Measurements from ENCODE around the gene CAMK1G. TPM values are rescaled to one million over a fixed set of nuclear protein-coding genes. Genes with fewer than 3 reads are reported as not detected.

Gene CAMK1G
- total and polyA plus RNA-seq, 9 of the 15 experiments (the other 6 are each of a cell fraction or from before 2014, with no cell fraction given): not detected

- Histone ChIP-seq H3K36me3 (ENCODE audit: control insufficient read depth, insufficient read depth, low read length) (no peaks in the 10 kb centered on the region), H3K79me2 (ENCODE audit: control insufficient read depth, insufficient read depth, low read length) (no peaks in the 10 kb centered on the region), H3K27ac (ENCODE audit: extremely low read depth, low read depth, low read length) (no peak overlapping the region), H4K20me1 (replicated peaks; ENCODE audit: control insufficient read depth, insufficient read depth, low read length) (no peaks in the 10 kb centered on the region), H3K9ac (ENCODE audit: insufficient read depth in 1 of 2, low read depth in 2 of 2, low read length in 2 of 2) (no peak overlapping the region), H3K4me1 (replicated peaks in 1 of 2; ENCODE audit: control insufficient read depth in 2 of 2, insufficient read depth in 2 of 2, low read length in 2 of 2) (no peaks in the 10 kb centered on the region), H2AFZ (ENCODE audit: low read depth, low read length) (no peak overlapping the region), H3K4me3 (no peak overlapping the region), H3K27me3 (ENCODE audit: control insufficient read depth in 2 of 2, insufficient read depth in 2 of 2, low read length in 2 of 2) (peaks cover 0 to 15% of the 10 kb centered on the region in 2 experiments; a peak in 2 of 5 replicates), H3K9me1 (ENCODE audit: control insufficient read depth, insufficient read depth, low read length) (no peaks in the 10 kb centered on the region), H3K4me2 (ENCODE audit: insufficient read depth, low read length) (no peak overlapping the region), H3K9me3 (replicated peaks; ENCODE audit: control insufficient read depth, insufficient read depth, low read depth, low read length) (no peaks in the 10 kb centered on the region)
- in situ Hi-C loops (cut with MboI) (no loop called here), intact Hi-C loops (cut with micrococcal nuclease) (loop anchor here (10.0 kb wide), 1 partner anchor 144 kb away; no protein-coding TSS in a partner anchor)
- 0% methylated on average over 1 of the region's 1 CpG for WGBS (ENCODE audit: insufficient coverage, low coverage, missing lambda C conversion rate)
- FAIRE-seq (no peak), DNase-seq (ENCODE audit: extremely low read depth in 1 of 4, low spot score in 3 of 4) (no peak), ATAC-seq (no peak)
- BruUV-seq (replicated peaks): no TSS peak
- ChIA-PET POLR2A (no interaction called here), CTCF (ENCODE audit: low intra/inter-chr PET ratio) (no interaction called here)
- TF ChIP-seq ATF7 (IDR thresholded peaks at IDR 0.05) (no peak), HLTF (IDR thresholded peaks at IDR 0.05) (no peak), RFX7 (CRISPR knock-in tag; IDR thresholded peaks at IDR 0.05) (no peak), NFATC3 (IDR thresholded peaks at IDR 0.05) (no peak), CHD7 (IDR thresholded peaks at IDR 0.05; ENCODE audit: low read depth, low read length) (no peak), NELFE (IDR thresholded peaks at IDR 0.05; ENCODE audit: insufficient read depth, insufficient read length) (no peak), ZNF3 (CRISPR knock-in tag; IDR thresholded peaks at IDR 0.05) (no peak), NCOA6 (IDR thresholded peaks at IDR 0.05) (no peak), U2AF2 (optimal IDR thresholded peaks at IDR 0.05; ENCODE audit: low read depth, low read length) (no peak), POLR2AphosphoS2 (IDR thresholded peaks at IDR 0.05; ENCODE audit: low read length) (no peak), ZSCAN32 (CRISPR knock-in tag; IDR thresholded peaks at IDR 0.05) (no peak), ZBTB7A (IDR thresholded peaks at IDR 0.05; ENCODE audit: borderline replicate concordance, control insufficient read depth, low read depth, low read length) (no peak), CHCHD3 (CRISPR knock-in tag; IDR thresholded peaks at IDR 0.05) (no peak), ZNF76 (CRISPR knock-in tag; IDR thresholded peaks at IDR 0.05; ENCODE audit: borderline replicate concordance) (no peak), TBL1XR1 (IDR thresholded peaks at IDR 0.05; ENCODE audit: low read length in 2 of 2) (no peak)
Measured at GRCh38 chr1:209600541-209600940, 17.0 kb downstream of the CAMK1G start.
